NCI-H1417 treated with DMSO at 0.1 percent for 48 hours (cell line): ENCODE results near the gene SLC35E4.
"Not testable (repeated sequence)": the region's sequence is repeated elsewhere in the genome, so short reads cannot be mapped to it uniquely, and the experiment has no call there.

Source experiments
- DNase-seq: peaks from one replicate; lab custom pipeline; 2025; lab: John Stamatoyannopoulos, UW

SLC35E4 gene

DNA sequence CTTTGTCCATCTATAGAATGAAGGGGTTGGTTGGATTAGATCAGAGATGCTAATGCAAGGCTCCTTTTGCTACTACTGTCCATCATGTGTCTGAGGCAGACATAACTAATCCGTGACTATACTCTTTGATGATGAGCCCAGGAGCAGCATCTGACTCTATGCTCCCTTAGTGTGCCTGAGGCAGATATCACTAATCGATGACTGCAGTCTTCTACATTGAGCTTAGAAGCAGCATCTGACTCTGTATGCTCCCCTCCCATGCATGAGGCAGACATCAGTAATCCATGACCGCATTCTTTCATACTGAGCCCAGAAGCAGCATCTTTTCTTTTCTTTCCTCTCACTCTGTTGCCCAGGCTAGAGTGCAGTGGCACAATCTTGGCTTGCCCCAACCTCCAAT lies 24.4 kb upstream of the SLC35E4 start:
- DNase-seq: no peak

DNA sequence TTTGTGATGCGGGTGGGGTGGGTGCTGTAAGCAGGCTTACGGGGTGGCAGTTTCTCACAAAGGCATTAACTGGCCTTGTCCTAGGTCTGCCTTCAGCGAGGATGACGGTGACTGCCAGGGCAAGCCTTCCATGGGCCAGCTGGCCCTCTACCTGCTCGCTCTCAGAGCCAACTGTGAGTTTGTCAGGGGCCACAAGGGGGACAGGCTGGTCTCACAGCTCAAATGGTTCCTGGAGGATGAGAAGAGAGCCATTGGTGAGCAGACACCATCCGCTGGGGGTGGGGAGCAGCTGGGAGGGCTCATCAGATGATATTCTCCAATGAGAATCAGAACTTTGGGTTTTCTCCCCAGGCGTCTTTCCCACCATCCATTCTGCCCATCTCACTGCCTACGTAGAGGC lies 22.8 kb upstream of the SLC35E4 start:
- DNase-seq: no peak

DNA sequence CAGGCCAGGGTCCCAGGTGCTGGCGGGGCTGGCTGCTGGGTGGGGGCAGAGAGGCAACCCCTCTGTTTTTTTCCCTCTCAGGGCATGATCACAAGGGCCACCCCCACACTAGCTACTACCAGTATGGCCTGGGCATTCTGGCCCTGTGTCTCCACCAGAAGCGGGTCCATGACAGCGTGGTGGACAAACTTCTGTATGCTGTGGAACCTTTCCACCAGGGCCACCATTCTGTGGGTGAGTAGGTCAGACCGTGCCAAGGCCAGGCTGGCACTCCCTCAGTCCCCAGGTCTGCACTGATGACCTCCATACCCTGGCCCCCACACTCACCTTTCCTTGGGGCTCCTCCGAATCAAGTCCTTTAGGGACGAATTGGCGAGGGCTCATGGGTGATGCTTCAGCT lies 21.3 kb upstream of the SLC35E4 start:
- DNase-seq: no peak

DNA sequence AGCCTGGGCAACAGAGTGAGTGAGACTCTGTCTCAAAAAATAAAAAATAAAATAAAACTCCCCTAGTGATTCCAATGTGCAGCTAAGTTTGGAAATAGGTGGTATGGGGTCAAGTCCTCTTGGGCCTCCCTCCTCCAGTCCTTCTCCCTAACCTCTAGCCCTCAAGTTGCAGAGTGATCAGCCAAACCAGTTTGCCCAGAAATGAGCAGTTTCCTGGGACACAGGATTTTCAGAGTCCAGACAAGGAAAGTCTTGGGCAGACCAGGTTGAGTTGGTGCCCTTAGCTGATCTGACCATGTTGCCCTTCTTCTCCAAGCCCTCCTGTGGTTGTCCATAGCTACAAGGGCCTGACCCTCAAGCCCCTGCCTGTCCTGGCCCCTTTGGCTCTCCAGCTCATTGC lies 20.7 kb upstream of the SLC35E4 start:
- no peak for DNase-seq

DNA sequence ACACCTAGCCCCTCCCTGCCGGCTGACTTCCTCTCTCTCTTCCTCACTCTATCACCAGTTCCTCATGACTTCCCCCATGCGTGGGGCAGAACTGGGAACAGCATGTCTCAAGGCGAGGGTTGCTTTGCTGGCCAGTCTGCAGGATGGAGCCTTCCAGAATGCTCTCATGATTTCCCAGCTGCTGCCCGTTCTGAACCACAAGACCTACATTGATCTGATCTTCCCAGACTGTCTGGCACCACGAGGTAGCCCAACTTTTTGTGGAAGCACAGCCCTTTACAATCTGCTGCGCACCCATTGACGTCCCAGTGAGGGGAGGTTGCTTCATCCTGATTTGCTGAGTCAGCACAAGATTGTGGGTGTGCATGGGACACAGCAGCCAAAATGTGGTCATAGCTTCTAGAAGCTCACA lies 20.0 kb upstream of the SLC35E4 start:
- no peak for DNase-seq

DNA sequence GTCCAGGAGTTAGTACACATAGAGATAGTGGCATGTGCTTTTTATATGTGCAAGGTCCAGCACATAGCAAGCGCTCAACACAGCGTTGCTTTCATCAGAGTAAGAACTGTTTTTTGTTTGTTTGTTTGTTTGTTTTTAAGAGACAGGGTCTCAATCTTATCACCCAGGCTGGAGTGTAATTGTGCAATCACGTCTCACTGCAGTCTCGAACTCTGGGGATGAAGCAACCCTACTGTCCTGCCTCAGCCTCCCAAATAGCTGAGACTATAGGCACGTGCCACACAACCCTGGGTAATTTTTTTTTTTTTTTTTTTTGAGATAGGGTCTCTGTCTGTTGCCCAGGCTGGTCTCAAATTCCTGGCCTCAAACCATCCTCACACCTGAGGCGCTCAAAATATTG lies 17.8 kb upstream of the SLC35E4 start:
- no peak for DNase-seq

DNA sequence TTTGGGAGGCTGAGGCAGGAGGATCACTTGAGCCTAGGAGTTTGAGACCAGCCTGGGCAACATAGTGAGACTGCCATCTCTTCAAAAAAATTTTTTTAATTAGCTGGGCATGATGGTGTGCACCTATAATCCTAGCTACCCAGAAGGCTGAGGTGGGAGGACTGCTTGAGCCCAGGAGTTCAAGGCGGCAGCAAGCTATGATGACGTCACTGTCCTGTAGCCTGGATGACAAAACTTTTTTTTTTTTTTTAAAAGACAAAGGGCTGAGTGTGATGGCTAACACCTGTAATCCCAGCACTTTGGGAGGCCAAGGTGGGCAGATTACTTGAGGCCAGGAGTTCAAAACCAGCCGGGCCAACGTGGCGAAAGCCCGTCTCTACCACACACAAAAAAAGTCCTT lies 15.7 kb upstream of the SLC35E4 start:
- DNase-seq: not testable (repeated sequence)

DNA sequence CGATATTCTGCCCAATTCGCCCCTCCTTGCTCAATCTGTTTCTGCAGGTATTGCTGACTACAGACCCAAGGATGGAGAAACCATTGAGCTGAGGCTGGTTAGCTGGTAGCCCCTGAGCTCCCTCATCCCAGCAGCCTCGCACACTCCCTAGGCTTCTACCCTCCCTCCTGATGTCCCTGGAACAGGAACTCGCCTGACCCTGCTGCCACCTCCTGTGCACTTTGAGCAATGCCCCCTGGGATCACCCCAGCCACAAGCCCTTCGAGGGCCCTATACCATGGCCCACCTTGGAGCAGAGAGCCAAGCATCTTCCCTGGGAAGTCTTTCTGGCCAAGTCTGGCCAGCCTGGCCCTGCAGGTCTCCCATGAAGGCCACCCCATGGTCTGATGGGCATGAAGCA lies 9.2 kb upstream of the SLC35E4 start:
- DNase-seq: no peak

DNA sequence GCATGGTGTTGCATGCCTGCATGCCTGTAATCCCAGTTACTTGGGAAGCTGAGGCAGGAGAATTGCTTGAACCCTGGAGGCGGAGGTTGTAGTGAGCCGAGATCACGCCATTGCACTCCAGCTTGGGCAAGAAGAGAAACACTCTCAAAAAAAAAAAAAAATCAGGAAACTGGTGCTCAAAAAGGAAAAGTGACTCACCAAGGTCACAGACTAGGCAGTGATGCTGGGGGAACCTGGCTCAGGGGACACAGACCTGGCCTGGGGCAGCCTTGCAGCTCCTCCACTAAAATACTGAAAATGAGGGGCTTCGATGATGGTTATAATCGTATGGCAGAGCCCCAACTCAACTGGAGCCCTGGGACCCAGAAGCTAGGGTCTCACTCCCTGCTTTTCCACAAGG lies 8.1 kb upstream of the SLC35E4 start:
- DNase-seq: no peak

DNA sequence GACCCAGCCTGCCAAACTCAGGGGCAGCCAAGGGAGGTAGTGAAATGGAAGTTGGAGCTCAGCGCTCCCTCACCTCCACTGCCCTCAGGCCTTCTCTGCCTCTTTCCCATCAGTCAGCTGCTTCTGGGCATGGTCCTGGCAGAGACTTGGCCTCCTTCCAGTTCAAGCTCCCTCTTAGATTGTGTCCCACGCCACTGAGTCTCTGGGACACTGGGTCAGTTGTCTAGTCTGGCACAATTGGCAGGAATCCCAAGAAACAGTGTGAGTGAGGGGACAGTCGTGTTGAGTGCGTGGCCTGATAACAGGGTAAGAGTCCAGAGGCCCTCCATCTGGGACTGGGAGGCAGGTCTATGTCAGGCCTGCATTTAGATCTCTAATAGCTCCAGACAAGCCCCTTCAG lies 7.1 kb upstream of the SLC35E4 start:
- DNase-seq: no peak

DNA sequence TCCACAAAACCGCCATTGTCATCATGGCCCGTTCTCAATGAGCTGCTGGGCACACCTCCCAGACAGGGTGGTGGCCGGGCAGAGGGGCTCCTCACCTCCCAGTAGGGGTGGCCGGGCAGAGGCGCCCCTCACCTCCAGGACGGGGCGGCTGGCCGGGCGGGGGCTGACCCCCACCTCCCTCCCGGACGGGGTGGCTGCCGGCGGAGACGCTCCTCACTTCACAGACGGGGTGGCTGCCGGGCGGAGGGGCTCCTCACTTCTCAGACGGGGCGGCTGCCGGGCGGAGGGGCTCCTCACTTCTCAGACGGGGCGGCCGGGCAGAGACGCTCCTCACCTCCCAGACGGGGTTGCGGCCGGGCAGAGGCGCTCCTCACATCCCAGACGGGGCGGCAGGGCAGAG lies 4.1 kb upstream of the SLC35E4 start:
- not testable (repeated sequence) for DNase-seq

DNA sequence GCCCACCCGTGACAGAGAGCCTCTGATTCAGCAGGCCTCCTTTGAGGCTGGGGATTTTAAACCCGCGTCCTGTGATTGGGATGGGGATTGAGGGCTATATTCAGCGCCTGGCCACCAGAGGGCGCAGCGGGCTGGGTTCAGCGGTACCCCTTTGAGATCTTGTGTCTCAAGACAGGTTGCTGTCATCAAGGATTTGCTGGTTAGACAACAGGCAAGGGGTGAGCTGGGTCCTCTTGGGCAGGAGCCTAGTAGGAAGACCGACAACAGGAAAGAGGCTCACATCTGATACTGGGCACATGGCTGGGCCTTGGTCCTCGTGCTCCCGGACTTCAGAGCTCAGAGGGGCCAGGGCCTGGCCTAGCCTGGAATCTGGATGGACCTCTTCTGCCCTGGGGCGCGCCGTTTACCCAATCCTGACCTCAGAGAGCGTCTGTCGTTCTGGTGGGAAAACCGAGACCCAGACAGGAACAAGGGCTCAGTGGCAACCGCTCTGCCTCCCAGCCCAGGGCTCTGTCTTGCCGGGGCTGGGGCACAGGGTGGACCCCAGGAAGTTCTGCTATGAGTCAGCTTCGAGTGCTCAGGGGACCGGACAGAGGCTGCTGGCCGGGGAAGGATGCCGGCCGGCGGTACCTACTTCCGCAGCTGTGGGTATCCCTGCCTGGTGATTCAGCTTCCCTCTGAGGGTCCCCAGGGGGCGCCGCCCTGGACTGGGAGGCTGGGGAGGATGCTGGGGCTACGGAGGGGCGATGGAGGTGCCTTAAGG lies 929 bp upstream of the SLC35E4 start:
- DNase-seq: peak; percentile 17

DNA sequence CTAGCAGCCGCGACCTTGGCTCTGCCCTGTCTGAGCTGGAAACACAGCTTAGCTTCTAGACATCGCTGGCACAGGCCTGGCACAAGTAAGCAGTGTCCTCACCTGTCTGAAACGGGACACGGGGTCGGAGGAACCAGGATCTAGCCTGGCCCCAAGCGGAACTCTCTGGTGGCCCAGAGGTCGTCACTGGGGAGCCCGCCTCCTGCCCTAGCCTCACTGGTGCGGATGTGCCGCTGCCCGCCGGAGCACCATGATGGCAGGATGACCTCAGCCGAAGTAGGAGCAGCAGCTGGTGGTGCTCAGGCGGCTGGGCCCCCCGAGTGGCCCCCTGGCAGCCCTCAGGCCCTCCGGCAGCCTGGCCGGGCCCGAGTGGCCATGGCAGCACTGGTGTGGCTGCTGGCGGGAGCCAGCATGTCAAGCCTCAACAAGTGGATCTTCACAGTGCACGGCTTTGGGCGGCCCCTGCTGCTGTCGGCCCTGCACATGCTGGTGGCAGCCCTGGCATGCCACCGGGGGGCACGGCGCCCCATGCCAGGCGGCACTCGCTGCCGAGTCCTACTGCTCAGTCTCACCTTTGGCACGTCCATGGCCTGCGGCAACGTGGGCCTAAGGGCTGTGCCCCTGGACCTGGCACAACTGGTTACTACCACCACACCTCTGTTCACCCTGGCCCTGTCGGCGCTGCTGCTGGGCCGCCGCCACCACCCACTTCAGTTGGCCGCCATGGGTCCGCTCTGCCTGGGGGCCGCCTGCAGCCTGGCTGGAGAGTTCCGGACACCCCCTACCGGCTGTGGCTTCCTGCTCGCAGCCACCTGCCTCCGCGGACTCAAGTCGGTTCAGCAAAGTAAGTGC lies 871 bp downstream of the SLC35E4 start:
- no peak for DNase-seq

DNA sequence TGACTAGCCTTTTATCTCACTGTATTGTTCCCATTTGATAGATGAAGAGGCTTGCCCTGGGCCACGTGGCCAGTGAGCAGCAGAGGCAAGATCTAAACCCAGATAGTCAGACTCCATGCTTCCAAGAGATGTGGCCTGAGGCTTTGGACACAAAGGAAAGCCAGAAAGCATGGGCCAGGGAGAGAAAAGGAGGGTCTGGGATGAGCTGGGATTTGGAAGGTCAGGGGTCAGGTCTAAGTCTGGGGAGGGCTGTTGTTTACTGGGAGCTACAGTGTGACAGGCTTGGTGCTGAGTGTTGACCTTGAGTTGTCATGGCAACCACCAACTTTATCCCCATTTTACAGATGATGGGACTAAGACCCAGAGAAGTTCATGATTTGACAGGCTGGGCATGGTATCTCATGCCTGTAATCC lies 2.1 kb downstream of the SLC35E4 start:
- DNase-seq: no peak

DNA sequence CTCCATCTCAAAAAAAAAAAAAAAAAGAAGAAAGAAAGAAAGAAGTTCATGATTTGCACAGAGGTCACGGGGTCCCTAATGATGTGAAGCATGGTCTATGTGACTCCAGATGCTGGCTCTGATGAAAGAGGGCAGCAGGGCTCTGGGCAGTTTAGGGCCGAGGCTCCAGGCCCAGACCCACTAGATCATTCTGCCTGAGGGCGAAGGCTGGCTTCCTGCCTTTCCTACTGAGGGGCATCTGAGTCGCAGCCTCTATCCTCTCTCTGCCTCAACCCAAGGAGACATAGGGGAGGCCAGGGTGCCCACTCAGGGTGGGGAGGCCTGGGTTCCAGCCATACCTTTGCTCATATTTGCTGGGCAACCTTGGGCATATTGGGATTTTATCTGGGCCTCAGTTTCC lies 4.8 kb downstream of the SLC35E4 start:
- no peak for DNase-seq

DNA sequence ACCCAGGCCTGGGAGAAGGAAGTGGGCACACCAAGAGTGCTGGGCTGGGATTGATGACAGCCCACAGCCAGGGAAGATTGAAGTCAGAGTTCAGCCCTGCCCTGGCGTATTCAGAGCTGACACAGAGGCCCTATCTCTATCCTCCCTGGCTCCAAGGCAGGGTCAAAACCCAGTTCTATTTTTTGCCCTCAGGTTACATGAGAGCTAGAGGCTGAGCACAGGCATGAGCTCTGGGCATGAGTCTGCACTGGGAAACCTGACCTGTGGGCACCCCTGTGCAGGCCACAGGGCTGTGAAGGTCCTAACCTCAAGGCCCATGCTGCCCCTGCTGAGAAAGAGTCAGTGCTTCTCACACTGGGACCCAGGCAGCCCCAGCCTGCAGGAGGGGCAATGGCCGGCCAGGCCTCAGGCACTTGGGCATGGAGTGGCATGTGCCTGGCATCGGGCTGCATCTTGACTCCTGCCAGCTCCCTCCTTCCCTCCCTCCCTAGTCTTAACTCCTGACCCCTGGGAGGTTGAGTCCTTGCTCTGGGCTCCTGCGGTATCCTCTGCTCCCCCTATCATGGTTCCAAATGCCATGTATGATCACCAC lies 5.4 kb downstream of the SLC35E4 start:
- DNase-seq: no peak

DNA sequence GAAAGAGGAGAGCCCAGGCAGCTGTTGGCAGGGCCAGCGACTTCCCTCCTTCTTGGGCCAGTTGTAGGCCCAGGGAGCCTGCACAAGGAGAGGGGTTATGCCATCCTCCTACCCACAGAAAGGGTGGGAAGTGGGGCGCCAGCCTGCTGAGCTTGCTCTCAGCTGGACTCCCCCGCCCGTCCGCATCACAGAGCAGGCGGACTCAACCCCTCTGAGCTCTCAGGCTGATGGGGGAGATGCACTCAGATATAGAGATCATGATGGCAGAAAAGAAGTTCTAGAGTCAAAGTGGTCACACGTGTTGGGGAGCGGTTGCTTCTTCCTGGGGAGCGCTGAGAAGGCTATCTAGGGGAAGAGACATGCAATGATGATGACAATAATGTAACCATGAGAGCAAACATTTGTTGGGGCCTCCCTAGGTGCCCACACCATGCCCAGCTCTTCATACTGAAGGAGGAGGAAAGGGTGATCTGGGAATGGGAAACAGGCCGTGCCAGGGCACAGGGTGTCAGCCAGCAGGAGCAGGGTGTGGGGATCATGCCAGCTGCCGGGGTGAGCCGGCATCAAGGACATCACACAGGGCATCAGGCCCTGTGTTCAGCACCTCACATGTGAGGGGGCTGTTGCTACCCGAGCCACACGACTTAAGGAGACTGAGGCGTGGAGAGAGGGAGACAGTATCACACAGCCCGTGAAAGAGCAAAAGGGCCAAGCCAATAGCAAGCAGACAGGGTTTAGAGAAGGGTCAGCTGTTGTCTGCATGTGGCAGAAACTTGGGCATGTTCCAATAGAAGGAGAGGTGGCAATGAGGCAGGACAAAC lies 7.7 kb downstream of the SLC35E4 start:
- no peak for DNase-seq

DNA sequence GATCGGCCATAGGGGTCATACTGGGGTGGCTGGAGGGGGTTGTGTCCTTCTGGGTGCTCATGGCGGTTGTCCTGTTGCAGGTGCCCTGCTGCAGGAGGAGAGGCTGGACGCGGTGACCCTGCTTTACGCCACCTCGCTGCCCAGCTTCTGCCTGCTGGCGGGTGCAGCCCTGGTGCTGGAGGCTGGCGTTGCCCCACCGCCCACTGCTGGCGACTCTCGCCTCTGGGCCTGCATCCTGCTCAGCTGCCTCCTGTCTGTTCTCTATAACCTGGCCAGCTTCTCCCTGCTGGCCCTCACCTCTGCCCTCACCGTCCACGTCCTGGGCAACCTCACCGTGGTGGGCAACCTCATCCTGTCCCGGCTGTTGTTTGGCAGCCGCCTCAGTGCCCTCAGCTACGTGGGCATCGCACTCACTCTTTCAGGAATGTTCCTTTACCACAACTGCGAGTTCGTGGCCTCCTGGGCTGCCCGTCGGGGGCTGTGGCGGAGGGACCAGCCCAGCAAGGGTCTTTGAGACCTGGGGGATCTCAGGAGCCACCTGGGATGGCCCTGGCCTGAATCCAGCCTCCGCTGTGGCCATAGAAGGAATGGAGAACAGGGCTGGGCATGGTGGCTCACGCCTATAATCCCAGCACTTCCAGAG lies 11.1 kb downstream of the SLC35E4 start:
- DNase-seq: no peak

DNA sequence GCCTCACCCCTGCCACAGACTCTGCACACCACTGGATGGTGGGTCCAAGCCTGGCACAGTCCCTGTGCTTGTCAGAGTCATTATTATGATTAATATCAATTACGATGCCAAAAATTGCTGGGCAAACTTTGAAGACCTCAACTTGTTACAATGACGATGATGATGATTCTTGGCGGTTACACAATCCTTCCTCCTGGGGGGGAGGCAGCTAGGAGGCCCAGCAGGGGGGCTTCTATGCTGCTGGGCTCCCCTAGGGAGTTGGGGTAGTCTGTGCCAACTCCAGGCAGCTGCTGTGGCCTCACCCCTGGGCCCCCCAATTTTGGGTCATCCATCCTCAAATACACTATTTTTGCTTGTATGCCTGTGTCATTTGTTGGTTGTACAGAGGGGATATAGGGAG lies 12.0 kb downstream of the SLC35E4 start:
- no peak for DNase-seq

DNA sequence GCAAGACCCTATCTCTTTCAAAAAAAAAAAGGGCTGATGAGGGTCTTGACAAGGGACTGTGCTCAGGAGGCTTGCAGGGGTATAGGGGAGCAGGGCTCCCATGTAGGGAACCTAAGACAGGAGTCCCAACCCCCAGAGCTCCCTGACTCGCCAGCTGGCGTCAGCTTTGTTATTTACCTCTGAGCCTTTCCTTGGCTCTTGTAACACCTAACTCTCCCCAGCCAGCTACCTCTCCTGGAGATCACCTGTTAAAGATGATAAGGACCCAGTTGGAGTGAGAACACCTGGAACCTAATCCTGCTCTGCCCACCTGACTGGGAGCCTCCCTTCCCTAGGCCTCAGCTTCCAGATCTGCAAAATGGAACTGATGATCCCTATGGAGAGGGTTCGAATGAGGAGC lies 13.2 kb downstream of the SLC35E4 start:
- DNase-seq: no peak

DNA sequence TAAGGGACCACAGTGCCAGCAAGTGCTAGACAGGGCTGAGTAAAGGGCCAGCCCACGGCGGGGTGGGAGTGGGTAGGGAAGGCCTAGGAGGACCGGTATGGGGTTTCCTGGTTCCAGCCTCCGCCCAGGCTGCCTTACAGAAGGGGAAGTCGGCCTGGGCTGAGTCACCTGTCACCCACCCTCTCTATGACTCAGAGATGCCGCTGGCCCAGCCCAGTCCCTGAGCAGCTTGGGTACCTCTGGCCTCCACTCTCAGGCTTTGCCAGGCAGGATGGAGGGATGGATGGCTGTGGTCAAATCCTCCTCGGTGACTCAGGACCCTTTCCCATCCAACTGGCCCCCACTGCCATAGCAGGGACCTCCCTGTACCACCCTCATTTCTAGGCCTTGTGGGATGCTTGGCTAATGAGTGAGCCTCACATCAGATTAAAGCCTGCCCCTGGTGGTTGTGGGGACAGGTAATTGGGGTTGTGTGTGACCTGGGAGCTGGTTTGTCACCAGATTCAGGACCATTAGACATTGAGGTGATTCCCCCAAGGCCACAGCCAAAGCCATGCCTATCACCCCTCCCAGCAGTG lies 13.9 kb downstream of the SLC35E4 start:
- DNase-seq: no peak
